ENCODE measurements around the gene MEDAG. TPM values are rescaled to one million over a fixed set of nuclear protein-coding genes. Genes with fewer than 3 reads are reported as not detected.

The MEDAG gene
- total RNA-seq, 2 experiments from 2014 or later = 0.19 TPM; not detected in 1

DNA sequence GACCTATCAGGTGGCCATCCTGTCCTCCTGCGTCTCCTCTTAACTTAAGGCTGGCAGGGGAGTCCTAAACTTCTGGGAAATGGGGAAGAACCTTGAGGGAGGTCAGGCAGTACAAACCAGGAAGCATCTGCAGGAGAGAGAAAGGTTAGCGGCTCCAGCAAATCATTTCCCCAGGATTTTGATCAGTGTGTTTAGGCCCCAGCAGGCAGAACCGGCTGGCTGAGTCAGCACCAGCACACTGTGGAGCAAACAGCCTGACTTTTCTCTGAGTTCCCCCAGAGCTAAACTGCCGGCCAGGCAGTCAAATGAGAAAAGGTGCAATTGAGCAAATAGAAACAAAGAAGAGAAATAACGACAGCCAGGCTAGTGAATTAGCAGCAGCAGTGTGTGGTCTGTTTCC lies 46.7 kb upstream of the MEDAG start:
- Histone ChIP-seq H3K4me2 (ENCODE audit: low read length) (no peak overlapping the region), H3K9me2 (ENCODE audit: insufficient read depth, low read length) (no peaks in the 10 kb centered on the region), H2AFZ (ENCODE audit: low read length) (no peak overlapping the region), H3K27ac (ENCODE audit: low read depth, low read length, poor library complexity, severe bottlenecking) (no peak overlapping the region), H3K4me1 (ENCODE audit: insufficient read depth, low read length, poor library complexity, severe bottlenecking) (no peaks in the 10 kb centered on the region), H3K36me3 (ENCODE audit: insufficient read depth, low read length) (no peaks in the 10 kb centered on the region), H3K9me3 (ENCODE audit: low read length) (no peaks in the 10 kb centered on the region), H3K79me2 (ENCODE audit: insufficient read depth, low read depth, low read length) (no peaks in the 10 kb centered on the region), H3K4me3 (ENCODE audit: low read depth, low read length, poor library complexity, severe bottlenecking) (no peak overlapping the region), H4K20me1 (ENCODE audit: insufficient read depth, low read length) (no peaks in the 10 kb centered on the region)
- DNase-seq (ENCODE audit: low spot score) = no peak
- intact Hi-C loops (cut with micrococcal nuclease; ENCODE audit: unreplicated experiment) = no loop called here
- POLR2A ChIA-PET = no interaction called here
- no peak for TF ChIP-seq EZH2phosphoT487 (IDR thresholded peaks at IDR 0.05; ENCODE audit: borderline replicate concordance, low read depth, low read length)
- TF ChIP-seq, protein P1, sequence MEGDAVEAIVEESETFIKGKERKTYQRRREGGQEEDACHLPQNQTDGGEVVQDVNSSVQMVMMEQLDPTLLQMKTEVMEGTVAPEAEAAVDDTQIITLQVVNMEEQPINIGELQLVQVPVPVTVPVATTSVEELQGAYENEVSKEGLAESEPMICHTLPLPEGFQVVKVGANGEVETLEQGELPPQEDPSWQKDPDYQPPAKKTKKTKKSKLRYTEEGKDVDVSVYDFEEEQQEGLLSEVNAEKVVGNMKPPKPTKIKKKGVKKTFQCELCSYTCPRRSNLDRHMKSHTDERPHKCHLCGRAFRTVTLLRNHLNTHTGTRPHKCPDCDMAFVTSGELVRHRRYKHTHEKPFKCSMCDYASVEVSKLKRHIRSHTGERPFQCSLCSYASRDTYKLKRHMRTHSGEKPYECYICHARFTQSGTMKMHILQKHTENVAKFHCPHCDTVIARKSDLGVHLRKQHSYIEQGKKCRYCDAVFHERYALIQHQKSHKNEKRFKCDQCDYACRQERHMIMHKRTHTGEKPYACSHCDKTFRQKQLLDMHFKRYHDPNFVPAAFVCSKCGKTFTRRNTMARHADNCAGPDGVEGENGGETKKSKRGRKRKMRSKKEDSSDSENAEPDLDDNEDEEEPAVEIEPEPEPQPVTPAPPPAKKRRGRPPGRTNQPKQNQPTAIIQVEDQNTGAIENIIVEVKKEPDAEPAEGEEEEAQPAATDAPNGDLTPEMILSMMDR (conservative IDR thresholded peaks at IDR 0.05; ENCODE audit: low read length) = no peak
- CTCF ChIA-PET (ENCODE audit: unreplicated experiment) = no interaction called here
- BruUV-seq (replicated peaks) = no TSS peak

DNA sequence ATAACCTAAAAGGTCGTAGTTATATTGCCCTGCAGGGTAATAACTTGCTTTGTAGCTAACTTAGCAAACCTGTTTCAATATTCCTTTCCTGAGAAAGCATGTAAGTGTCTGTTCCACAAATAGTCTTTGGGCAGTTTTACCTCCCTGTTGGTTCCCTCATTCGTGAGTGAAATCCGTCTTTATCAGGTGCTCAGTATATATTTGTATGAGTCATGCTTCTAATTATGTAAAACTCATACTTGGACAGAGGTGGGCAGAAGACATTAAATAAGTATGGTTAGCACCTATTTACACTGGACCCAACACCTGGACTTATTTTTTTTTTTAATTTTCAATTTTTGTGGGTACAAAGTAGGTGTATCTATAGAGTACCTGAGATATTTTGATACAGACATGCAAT lies 44.9 kb upstream of the MEDAG start:
- no peaks in the 10 kb centered on the region for H3K79me2 ChIP-seq (ENCODE audit: insufficient read depth, low read depth, low read length)
- no TSS peak for BruUV-seq (replicated peaks)
- TF ChIP-seq, protein P1 (conservative IDR thresholded peaks at IDR 0.05; ENCODE audit: low read length) = no peak
- TF ChIP-seq EZH2phosphoT487 (IDR thresholded peaks at IDR 0.05; ENCODE audit: borderline replicate concordance, low read depth, low read length) = no peak
- CTCF ChIA-PET (ENCODE audit: unreplicated experiment) = no interaction called here
- no peak for DNase-seq (ENCODE audit: low spot score)
- no peak overlapping the region for H3K4me3 ChIP-seq (ENCODE audit: low read depth, low read length, poor library complexity, severe bottlenecking)
- H3K9me2 ChIP-seq (ENCODE audit: insufficient read depth, low read length) = no peaks in the 10 kb centered on the region
- POLR2A ChIA-PET = interaction anchor here (0.7 to 1.1 kb wide), 2 partner anchors 88 to 132 kb away, joined by 3 to 4 read pairs; no protein-coding TSS in a partner anchor
- H3K27ac ChIP-seq (ENCODE audit: low read depth, low read length, poor library complexity, severe bottlenecking) = no peak overlapping the region
- H4K20me1 ChIP-seq (ENCODE audit: insufficient read depth, low read length) = no peaks in the 10 kb centered on the region
- H3K4me2 ChIP-seq (ENCODE audit: low read length) = no peak overlapping the region
- H3K9me3 ChIP-seq (ENCODE audit: low read length) = no peaks in the 10 kb centered on the region
- H3K36me3 ChIP-seq (ENCODE audit: insufficient read depth, low read length) = no peaks in the 10 kb centered on the region
- no peaks in the 10 kb centered on the region for H3K4me1 ChIP-seq (ENCODE audit: insufficient read depth, low read length, poor library complexity, severe bottlenecking)
- intact Hi-C loops (cut with micrococcal nuclease; ENCODE audit: unreplicated experiment) = loop anchor here (10.0 kb wide), 1 partner anchor 186 kb away; no protein-coding TSS in a partner anchor
- no peak overlapping the region for H2AFZ ChIP-seq (ENCODE audit: low read length)

DNA sequence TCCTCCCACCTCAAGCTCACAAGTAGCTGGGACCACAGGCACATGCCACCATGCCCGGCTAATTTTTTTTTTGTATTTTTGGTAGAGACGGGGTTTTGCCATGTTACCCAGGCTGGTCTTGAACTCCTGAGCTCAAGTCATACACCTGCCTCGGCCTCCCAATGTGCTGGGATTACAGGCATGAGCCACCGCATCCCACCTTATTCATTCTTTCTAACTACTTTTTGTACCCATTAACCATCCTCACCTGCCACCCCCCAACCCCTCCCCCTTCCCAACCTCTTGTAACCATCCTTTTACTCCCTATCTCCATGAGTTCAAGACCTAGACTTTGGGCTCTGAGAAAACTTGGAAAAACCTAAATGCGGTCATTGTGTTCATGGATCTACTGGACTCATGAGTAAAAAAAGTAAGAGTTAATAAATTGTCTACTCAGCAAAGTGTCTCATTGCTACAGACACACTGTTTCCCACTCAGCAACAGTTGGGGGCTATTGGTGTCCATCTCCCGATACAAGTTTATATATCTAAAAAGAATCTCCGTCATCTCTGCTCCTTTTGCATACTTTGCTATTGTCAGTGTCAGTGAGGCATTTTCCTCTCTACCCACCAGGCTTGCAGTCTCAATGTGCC lies 44.1 kb upstream of the MEDAG start:
- no peaks in the 10 kb centered on the region for H3K9me2 ChIP-seq (ENCODE audit: insufficient read depth, low read length)
- H3K4me2 ChIP-seq (ENCODE audit: low read length) = no peak overlapping the region
- no peaks in the 10 kb centered on the region for H3K36me3 ChIP-seq (ENCODE audit: insufficient read depth, low read length)
- no peak for DNase-seq (ENCODE audit: low spot score)
- no peak overlapping the region for H3K4me3 ChIP-seq (ENCODE audit: low read depth, low read length, poor library complexity, severe bottlenecking)
- H3K4me1 ChIP-seq (ENCODE audit: insufficient read depth, low read length, poor library complexity, severe bottlenecking) = no peaks in the 10 kb centered on the region
- POLR2A ChIA-PET = no interaction called here
- no peak overlapping the region for H3K27ac ChIP-seq (ENCODE audit: low read depth, low read length, poor library complexity, severe bottlenecking)
- no peaks in the 10 kb centered on the region for H3K9me3 ChIP-seq (ENCODE audit: low read length)
- no peaks in the 10 kb centered on the region for H4K20me1 ChIP-seq (ENCODE audit: insufficient read depth, low read length)
- no peak for TF ChIP-seq EZH2phosphoT487 (IDR thresholded peaks at IDR 0.05; ENCODE audit: borderline replicate concordance, low read depth, low read length)
- TF ChIP-seq, protein P1 (conservative IDR thresholded peaks at IDR 0.05; ENCODE audit: low read length) = no peak
- no peak overlapping the region for H2AFZ ChIP-seq (ENCODE audit: low read length)
- CTCF ChIA-PET (ENCODE audit: unreplicated experiment) = no interaction called here
- intact Hi-C loops (cut with micrococcal nuclease; ENCODE audit: unreplicated experiment) = loop anchor here (10.0 kb wide), 1 partner anchor 187 kb away; no protein-coding TSS in a partner anchor
- H3K79me2 ChIP-seq (ENCODE audit: insufficient read depth, low read depth, low read length) = no peaks in the 10 kb centered on the region
- BruUV-seq (replicated peaks) = no TSS peak
